Ascending aorta (tissue), 2 donors: ENCODE results near the gene TACC2. TPM values are rescaled to one million over a fixed set of nuclear protein-coding genes. Genes with fewer than 3 reads are reported as not detected.

Experiments used
- DNase-seq, 2 donors: peaks; one replicate each; pipeline ENCODE4 v3.0.0-alpha.2; 2019; ENCODE audit warnings: low spot score in 2 of 2
- H3K27ac ChIP-seq, 2 donors: fragments of 200-600 bp; sonication (generic); one replicate each; pipeline ENCODE4 v1.5.1; 2016 to 2017; ENCODE audit warnings: mild to moderate bottlenecking in 1 of 2
- H3K27me3 ChIP-seq: fragments of 200-600 bp; sonication (generic); one replicate; pipeline ENCODE4 v1.5.1; 2017
- H3K36me3 ChIP-seq, 2 donors: fragments of 200-600 bp; sonication (generic); one replicate each; pipeline ENCODE4 v1.5.1; 2016
- H3K4me1 ChIP-seq, 2 donors: fragments of 200-600 bp; sonication (generic); one replicate each; pipeline ENCODE4 v1.5.1; 2016 to 2017; ENCODE audit warnings: mild to moderate bottlenecking in 1 of 2
- H3K4me3 ChIP-seq, 2 donors: fragments of 200-600 bp; sonication (generic); one replicate each; pipeline ENCODE4 v1.5.1; 2016 to 2017; ENCODE audit warnings: mild to moderate bottlenecking in 1 of 2
- H3K9me3 ChIP-seq, 2 donors: fragments of 200-600 bp; sonication (generic); one replicate each; pipeline ENCODE4 v1.5.1; 2016
- intact Hi-C: fragments of 100-400 bp; cut with DNase I; formaldehyde crosslinking; loops from one replicate; pipeline ENCODE4 v1.15.1; 2023
- total RNA-seq: library from RNA; depleted of rRNA; stranded (reverse); fragments of >200 nt; gene quantifications from one replicate; pipeline ENCODE4 v1.1.0, GENCODE V29; 2016
- TF ChIP-seq, protein P1 (sequence below), 3 experiments: fragments of 200-600 bp in 2 of 3; fragments of 450-650 bp in 1 of 3; sonication (generic) in 2 of 3; IDR thresholded peaks; one replicate each; pipeline ENCODE4 v1.5.1; 2016 to 2019; ENCODE audit warnings: antibody characterized with exemption in 3 of 3, mild to moderate bottlenecking in 1 of 3, moderate library complexity in 1 of 3

The TACC2 gene
- total RNA-seq, 1 donor from 2014 or later, result 69.1 TPM

DNA sequence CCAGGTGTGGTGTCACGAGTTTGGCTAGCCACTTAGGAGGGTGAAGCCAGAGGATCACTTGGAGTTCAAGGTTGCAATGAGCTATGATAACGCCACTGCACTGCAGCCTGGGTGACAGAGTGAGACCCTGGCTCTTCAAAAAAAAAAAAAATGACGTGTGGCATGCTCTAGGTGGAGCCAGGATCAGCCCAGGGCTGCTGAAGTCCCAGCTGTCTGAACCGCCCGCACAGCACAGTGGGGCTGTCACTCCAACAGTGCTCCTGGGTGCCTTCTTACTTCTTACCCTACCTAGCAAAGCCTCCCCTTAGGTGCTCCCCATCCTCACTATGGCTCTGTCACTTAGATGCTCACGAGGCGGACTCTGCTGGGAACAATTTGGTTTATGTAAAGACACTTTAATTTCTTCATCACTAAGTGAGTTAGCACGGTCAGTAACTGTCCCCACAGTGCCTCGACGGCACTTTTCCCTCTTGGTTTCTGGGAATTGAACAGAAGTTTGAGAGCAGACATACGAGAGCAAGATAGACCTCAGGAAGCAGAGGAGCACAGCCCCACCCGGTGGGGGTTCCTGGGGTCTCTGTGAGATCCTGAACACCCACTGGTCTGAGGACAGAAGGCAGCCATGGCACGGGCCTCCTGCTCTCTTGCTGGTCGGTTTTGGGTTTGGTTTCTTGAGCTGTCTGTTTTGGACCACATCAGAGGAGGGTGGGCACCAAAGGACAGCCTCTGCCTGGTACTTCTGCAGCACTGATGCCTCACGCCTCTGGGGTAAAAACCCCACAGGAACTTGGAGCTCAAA, 215.9 kb downstream of the TACC2 start:
- H3K27me3 ChIP-seq, result no peaks in the 10 kb centered on the region
- TF ChIP-seq, protein P1, sequence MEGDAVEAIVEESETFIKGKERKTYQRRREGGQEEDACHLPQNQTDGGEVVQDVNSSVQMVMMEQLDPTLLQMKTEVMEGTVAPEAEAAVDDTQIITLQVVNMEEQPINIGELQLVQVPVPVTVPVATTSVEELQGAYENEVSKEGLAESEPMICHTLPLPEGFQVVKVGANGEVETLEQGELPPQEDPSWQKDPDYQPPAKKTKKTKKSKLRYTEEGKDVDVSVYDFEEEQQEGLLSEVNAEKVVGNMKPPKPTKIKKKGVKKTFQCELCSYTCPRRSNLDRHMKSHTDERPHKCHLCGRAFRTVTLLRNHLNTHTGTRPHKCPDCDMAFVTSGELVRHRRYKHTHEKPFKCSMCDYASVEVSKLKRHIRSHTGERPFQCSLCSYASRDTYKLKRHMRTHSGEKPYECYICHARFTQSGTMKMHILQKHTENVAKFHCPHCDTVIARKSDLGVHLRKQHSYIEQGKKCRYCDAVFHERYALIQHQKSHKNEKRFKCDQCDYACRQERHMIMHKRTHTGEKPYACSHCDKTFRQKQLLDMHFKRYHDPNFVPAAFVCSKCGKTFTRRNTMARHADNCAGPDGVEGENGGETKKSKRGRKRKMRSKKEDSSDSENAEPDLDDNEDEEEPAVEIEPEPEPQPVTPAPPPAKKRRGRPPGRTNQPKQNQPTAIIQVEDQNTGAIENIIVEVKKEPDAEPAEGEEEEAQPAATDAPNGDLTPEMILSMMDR (IDR thresholded peaks at IDR 0.05), result no peak
- intact Hi-C loops, result no loop called here
- no peaks in the 10 kb centered on the region for H3K4me1 ChIP-seq
- H3K27ac ChIP-seq, result no peak overlapping the region
- no peaks in the 10 kb centered on the region for H3K9me3 ChIP-seq
- H3K36me3 ChIP-seq, result peaks cover 11 to 14% of the 10 kb centered on the region in 2 donors
- no peak for DNase-seq
- H3K4me3 ChIP-seq, result no peak overlapping the region

DNA sequence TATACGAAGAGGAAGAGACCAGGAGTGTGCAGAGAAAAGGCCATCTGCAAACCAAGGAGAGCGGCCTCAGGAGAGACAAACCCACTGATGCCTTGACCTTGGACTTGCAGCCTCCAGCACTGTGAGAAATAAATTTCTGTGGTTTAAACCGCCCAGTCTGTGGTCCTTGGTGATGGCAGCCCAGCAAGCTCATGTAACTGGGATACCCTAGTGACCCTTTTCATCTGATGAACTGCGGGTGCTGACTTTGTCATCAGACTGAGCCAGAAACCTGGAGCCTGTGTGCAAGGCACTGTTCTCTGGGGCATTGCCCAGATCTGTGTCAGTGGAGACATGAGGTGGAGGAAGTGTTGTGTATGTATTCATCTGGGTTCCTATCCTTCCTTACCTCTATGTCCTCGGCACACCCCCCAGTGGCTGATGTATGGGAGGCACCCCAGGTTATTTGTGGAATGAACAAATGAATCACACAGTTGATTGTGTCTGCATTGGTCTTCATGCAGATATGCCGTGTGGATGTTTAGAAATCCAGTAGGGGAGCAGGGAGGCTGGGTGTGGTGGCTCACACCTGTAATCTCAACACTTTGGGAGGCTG, 217.6 kb downstream of the TACC2 start:
- no peaks in the 10 kb centered on the region for H3K9me3 ChIP-seq
- no peak for DNase-seq
- no peaks in the 10 kb centered on the region for H3K27me3 ChIP-seq
- H3K36me3 ChIP-seq, result peaks cover 18 to 20% of the 10 kb centered on the region in 2 donors
- H3K27ac ChIP-seq, result no peak overlapping the region
- H3K4me1 ChIP-seq, result no peaks in the 10 kb centered on the region
- H3K4me3 ChIP-seq, result no peak overlapping the region
- TF ChIP-seq, protein P1 (IDR thresholded peaks at IDR 0.05), result no peak
- intact Hi-C loops, result no loop called here

DNA sequence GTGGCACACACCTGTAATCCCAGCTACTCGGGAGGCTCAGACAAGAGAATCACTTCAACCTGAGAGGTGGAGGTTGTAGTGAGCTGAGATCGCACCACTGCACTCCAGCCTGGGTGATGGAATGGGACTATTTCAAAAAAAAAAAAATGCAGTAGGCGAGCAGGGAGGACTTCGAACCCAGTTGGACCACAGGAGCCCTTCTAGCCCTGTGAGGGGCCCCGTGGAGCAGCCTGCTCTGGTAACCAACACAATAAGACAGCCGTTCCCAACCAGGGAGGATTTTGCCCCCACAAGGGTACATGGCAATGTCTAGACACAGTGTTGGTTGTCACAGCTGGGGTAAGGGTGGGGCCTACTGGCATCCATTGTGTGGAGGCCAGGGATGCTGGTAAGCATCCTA, 218.2 kb downstream of the TACC2 start:
- TF ChIP-seq, protein P1 (IDR thresholded peaks at IDR 0.05), result no peak
- no peak for DNase-seq
- intact Hi-C loops, result no loop called here
- no peak overlapping the region for H3K4me3 ChIP-seq
- H3K4me1 ChIP-seq, result no peaks in the 10 kb centered on the region
- H3K36me3 ChIP-seq, result peaks cover 18 to 25% of the 10 kb centered on the region in 2 donors
- no peaks in the 10 kb centered on the region for H3K9me3 ChIP-seq
- no peaks in the 10 kb centered on the region for H3K27me3 ChIP-seq
- no peak overlapping the region for H3K27ac ChIP-seq

- H3K27ac ChIP-seq, result no peak overlapping the region
- H3K4me1 ChIP-seq, result no peaks in the 10 kb centered on the region
- peaks cover 18 to 29% of the 10 kb centered on the region in 2 donors for H3K36me3 ChIP-seq
- H3K4me3 ChIP-seq, result no peak overlapping the region
- intact Hi-C loops, result no loop called here
- TF ChIP-seq, protein P1 (IDR thresholded peaks at IDR 0.05), result no peak
- DNase-seq, result no peak
- H3K27me3 ChIP-seq, result no peaks in the 10 kb centered on the region
- no peaks in the 10 kb centered on the region for H3K9me3 ChIP-seq
Measured at GRCh38 chr10:122207596-122207995, 218.6 kb downstream of the TACC2 start.

DNA sequence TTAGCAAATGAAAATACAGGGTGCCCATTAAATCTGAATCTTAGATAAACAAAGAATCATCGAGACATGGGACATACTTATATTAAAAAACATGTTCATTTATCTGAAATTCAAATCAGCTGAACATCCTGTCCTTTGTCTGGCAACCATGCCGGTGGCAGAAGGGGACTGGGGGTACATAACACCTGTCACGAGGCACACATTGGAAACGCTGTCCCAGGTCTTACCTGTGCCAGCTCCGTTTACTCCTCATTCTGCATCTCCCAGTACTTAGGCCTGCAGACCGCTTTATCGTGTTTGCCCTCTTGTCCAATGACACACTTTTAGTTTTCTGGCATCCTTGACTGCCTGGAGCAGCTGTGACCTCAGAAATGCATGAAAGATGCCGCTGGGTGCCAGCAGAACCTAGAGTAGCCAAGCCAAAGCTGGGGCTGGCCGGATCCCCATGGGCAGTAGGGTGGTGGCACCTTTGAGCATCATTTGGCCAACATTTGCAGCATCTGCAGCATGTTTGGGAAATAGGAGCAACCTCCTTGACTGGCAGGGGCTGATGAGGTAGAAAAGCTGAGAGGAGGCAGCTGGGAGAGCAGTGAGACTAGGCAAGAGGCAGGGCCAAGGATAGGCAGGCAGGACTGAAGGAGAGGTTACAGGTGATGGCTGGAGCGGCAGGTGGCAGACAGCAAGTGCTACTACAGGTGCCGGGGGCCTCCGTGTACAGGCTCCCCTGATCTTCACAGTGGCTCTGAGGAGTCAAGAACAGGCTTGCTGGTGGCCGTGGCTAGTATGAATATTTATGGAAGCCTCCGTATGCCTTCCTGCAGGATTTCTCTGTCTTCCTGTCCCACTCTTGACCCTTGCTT, 219.8 kb downstream of the TACC2 start:
- no peak for DNase-seq
- Histone ChIP-seq H3K4me3 (no peak overlapping the region), H3K36me3 (peaks cover 18 to 29% of the 10 kb centered on the region in 2 donors), H3K9me3 (no peaks in the 10 kb centered on the region), H3K4me1 (no peaks in the 10 kb centered on the region), H3K27ac (no peak overlapping the region), H3K27me3 (no peaks in the 10 kb centered on the region)
- TF ChIP-seq, protein P1 (IDR thresholded peaks at IDR 0.05), result no peak
- intact Hi-C loops, result no loop called here
